ENCODE results near the gene TBXA2R. TPM values are rescaled to one million over a fixed set of nuclear protein-coding genes. Genes with fewer than 3 reads are reported as not detected.
"Not testable (repeated sequence)": the region's sequence is repeated elsewhere in the genome, so short reads cannot be mapped to it uniquely, and the experiment has no call there.

Gene TBXA2R
- total RNA-seq = under 1 TPM; 0.49 to 0.76 (median 0.66) TPM

GRCh38 chr19:3606690-3607289, at the start of gene TBXA2R:
Gene TBXA2R, minus strand, starts transcription at chr19:3606875. Its CDS starts 6,241 bp downstream, at chr19:3600634.
- no peaks in the 10 kb centered on the region for H3K27me3 Mint-ChIP-seq (ENCODE audit: low read depth)
- peak within 1 kb of the TSS; percentile 19 for H3K4me3 Mint-ChIP-seq
- ATAC-seq (peak; percentile 57 to 66), DNase-seq (peak; percentile 61)
- peaks cover 11% of the 10 kb centered on the region for H3K4me1 Mint-ChIP-seq (ENCODE audit: low read depth)
- H3K9me3 Mint-ChIP-seq = no peaks in the 10 kb centered on the region
- H3K36me3 Mint-ChIP-seq (ENCODE audit: insufficient read depth) = peaks cover 1% of the 10 kb centered on the region

GRCh38 chr19:3656073-3656746, 49.5 kb upstream of the TBXA2R start:
- ATAC-seq (no peak), DNase-seq (no peak)
- no peaks in the 10 kb centered on the region for H3K27me3 Mint-ChIP-seq (ENCODE audit: low read depth)
- peaks cover 9% of the 10 kb centered on the region for H3K36me3 Mint-ChIP-seq (ENCODE audit: insufficient read depth)
- no peaks in the 10 kb centered on the region for H3K4me1 Mint-ChIP-seq (ENCODE audit: low read depth)
- H3K4me3 Mint-ChIP-seq = no peak overlapping the region
- no peaks in the 10 kb centered on the region for H3K9me3 Mint-ChIP-seq

GRCh38 chr19:3655402-3656072, 48.9 kb upstream of the TBXA2R start:
- Mint-ChIP-seq H3K4me3 (no peak overlapping the region), H3K27me3 (ENCODE audit: low read depth) (no peaks in the 10 kb centered on the region), H3K4me1 (ENCODE audit: low read depth) (no peaks in the 10 kb centered on the region), H3K9me3 (no peaks in the 10 kb centered on the region), H3K36me3 (ENCODE audit: insufficient read depth) (peaks cover 7% of the 10 kb centered on the region)
- DNase-seq (no peak), ATAC-seq (no peak)

- no peak overlapping the region for H3K4me3 Mint-ChIP-seq
- ATAC-seq = no peak
- H3K27me3 Mint-ChIP-seq (ENCODE audit: low read depth) = no peaks in the 10 kb centered on the region
- peaks cover 7% of the 10 kb centered on the region for H3K36me3 Mint-ChIP-seq (ENCODE audit: insufficient read depth)
- no peak for DNase-seq
- no peaks in the 10 kb centered on the region for H3K4me1 Mint-ChIP-seq (ENCODE audit: low read depth)
- H3K9me3 Mint-ChIP-seq = no peaks in the 10 kb centered on the region
These were observed 47.3 kb upstream of the TBXA2R start for GRCh38 chr19:3653865-3654513.

- H3K4me1 Mint-ChIP-seq (ENCODE audit: low read depth) = no peaks in the 10 kb centered on the region
- H3K36me3 Mint-ChIP-seq (ENCODE audit: insufficient read depth) = peaks cover 7% of the 10 kb centered on the region
- H3K4me3 Mint-ChIP-seq = no peak overlapping the region
- H3K27me3 Mint-ChIP-seq (ENCODE audit: low read depth) = no peaks in the 10 kb centered on the region
- DNase-seq (no peak), ATAC-seq (no peak)
- no peaks in the 10 kb centered on the region for H3K9me3 Mint-ChIP-seq
These were observed 46.6 kb upstream of the TBXA2R start for GRCh38 chr19:3653081-3653795.

- Mint-ChIP-seq H3K27me3 (ENCODE audit: low read depth) (no peaks in the 10 kb centered on the region), H3K4me1 (ENCODE audit: low read depth) (no peaks in the 10 kb centered on the region), H3K36me3 (ENCODE audit: insufficient read depth) (peaks cover 6% of the 10 kb centered on the region), H3K9me3 (no peaks in the 10 kb centered on the region), H3K4me3 (no peak overlapping the region)
- ATAC-seq = no peak
- no peak for DNase-seq
These were observed 45.7 kb upstream of the TBXA2R start for GRCh38 chr19:3652422-3652821.

GRCh38 chr19:3651684-3652083, 45.0 kb upstream of the TBXA2R start:
- H3K36me3 Mint-ChIP-seq (ENCODE audit: insufficient read depth) = no peaks in the 10 kb centered on the region
- DNase-seq (no peak), ATAC-seq (no peak)

GRCh38 chr19:3649888-3650287, 43.2 kb upstream of the TBXA2R start:
- H3K27me3 Mint-ChIP-seq (ENCODE audit: low read depth) = no peaks in the 10 kb centered on the region
- no peak overlapping the region for H3K4me3 Mint-ChIP-seq
- no peaks in the 10 kb centered on the region for H3K9me3 Mint-ChIP-seq
- no peak for ATAC-seq
- H3K4me1 Mint-ChIP-seq (ENCODE audit: low read depth) = no peaks in the 10 kb centered on the region
- no peaks in the 10 kb centered on the region for H3K36me3 Mint-ChIP-seq (ENCODE audit: insufficient read depth)
- DNase-seq = no peak

More at GRCh38 chr19:3651684-3652083, 45.0 kb upstream of the TBXA2R start:
- no peak overlapping the region for H3K4me3 Mint-ChIP-seq
- no peaks in the 10 kb centered on the region for H3K27me3 Mint-ChIP-seq (ENCODE audit: low read depth)
- no peaks in the 10 kb centered on the region for H3K9me3 Mint-ChIP-seq
- H3K4me1 Mint-ChIP-seq (ENCODE audit: low read depth) = no peaks in the 10 kb centered on the region

- no peaks in the 10 kb centered on the region for H3K9me3 Mint-ChIP-seq
- no peak for ATAC-seq
- no peaks in the 10 kb centered on the region for H3K4me1 Mint-ChIP-seq (ENCODE audit: low read depth)
- H3K36me3 Mint-ChIP-seq (ENCODE audit: insufficient read depth) = no peaks in the 10 kb centered on the region
- no peaks in the 10 kb centered on the region for H3K27me3 Mint-ChIP-seq (ENCODE audit: low read depth)
- no peak overlapping the region for H3K4me3 Mint-ChIP-seq
- DNase-seq = no peak
These were observed 41.6 kb upstream of the TBXA2R start for GRCh38 chr19:3648037-3648905.

GRCh38 chr19:3647102-3647501, 40.4 kb upstream of the TBXA2R start:
- not testable (repeated sequence) for H3K4me3 Mint-ChIP-seq; H3K9me3 Mint-ChIP-seq; H3K27me3 Mint-ChIP-seq (ENCODE audit: low read depth); H3K36me3 Mint-ChIP-seq (ENCODE audit: insufficient read depth); ATAC-seq; H3K4me1 Mint-ChIP-seq (ENCODE audit: low read depth); DNase-seq

- H3K4me1 Mint-ChIP-seq (ENCODE audit: low read depth) = no peaks in the 10 kb centered on the region
- no peak for DNase-seq
- H3K4me3 Mint-ChIP-seq = no peak overlapping the region
- no peaks in the 10 kb centered on the region for H3K27me3 Mint-ChIP-seq (ENCODE audit: low read depth)
- no peaks in the 10 kb centered on the region for H3K9me3 Mint-ChIP-seq
- ATAC-seq = no peak
- H3K36me3 Mint-ChIP-seq (ENCODE audit: insufficient read depth) = no peaks in the 10 kb centered on the region
These were observed 39.8 kb upstream of the TBXA2R start for GRCh38 chr19:3646336-3647092.

- Mint-ChIP-seq H3K4me1 (ENCODE audit: low read depth) (no peaks in the 10 kb centered on the region), H3K4me3 (no peak overlapping the region), H3K9me3 (no peaks in the 10 kb centered on the region), H3K27me3 (ENCODE audit: low read depth) (no peaks in the 10 kb centered on the region), H3K36me3 (ENCODE audit: insufficient read depth) (no peaks in the 10 kb centered on the region)
- ATAC-seq (no peak), DNase-seq (no peak)
These were observed 39.1 kb upstream of the TBXA2R start for GRCh38 chr19:3645726-3646125.

- H3K4me1 Mint-ChIP-seq (ENCODE audit: low read depth) = no peaks in the 10 kb centered on the region
- no peak for DNase-seq
- no peak for ATAC-seq
- peaks cover under 1% of the 10 kb centered on the region for H3K36me3 Mint-ChIP-seq (ENCODE audit: insufficient read depth)
- no peak overlapping the region for H3K4me3 Mint-ChIP-seq
- no peaks in the 10 kb centered on the region for H3K9me3 Mint-ChIP-seq
- H3K27me3 Mint-ChIP-seq (ENCODE audit: low read depth) = no peaks in the 10 kb centered on the region
These were observed 38.4 kb upstream of the TBXA2R start for GRCh38 chr19:3645067-3645396.
